Neural cell (in vitro differentiated cells): Measurements from ENCODE around the gene DLG2. TPM values are rescaled to one million over a fixed set of nuclear protein-coding genes. Genes with fewer than 3 reads are reported as not detected.

Experiments
- H2AFZ ChIP-seq: fragments of 200-600, 300-800 bp; sonication (generic), shearing (Covaris generic); 2 replicates; pipeline ENCODE4 v1.6.0; 2014; ENCODE audit warnings: low read depth, mild to moderate bottlenecking, antibody characterized with exemption, low read length, moderate library complexity
- H3F3A ChIP-seq: fragments of 200-600 bp; shearing (Covaris generic); 2 replicates; pipeline ENCODE4 v1.6.1; 2016; ENCODE audit warnings: mild to moderate bottlenecking, moderate library complexity, mixed read lengths, antibody characterized with exemption, low read length; ENCODE audit not compliant: insufficient read depth, poor library complexity, severe bottlenecking
- H3K27ac ChIP-seq: fragments of 200-600, 300-800 bp; sonication (generic), shearing (Covaris generic); 2 replicates; pipeline ENCODE4 v1.5.1; 2014; ENCODE audit warnings: mild to moderate bottlenecking, low read length, moderate library complexity
- H3K27me3 ChIP-seq: fragments of 300-800, 200-600 bp; sonication (generic), shearing (Covaris generic); 2 replicates; pipeline ENCODE4 v1.6.0; 2014; ENCODE audit warnings: mild to moderate bottlenecking, low read depth, low read length, moderate library complexity; ENCODE audit not compliant: insufficient read depth
- H3K36me3 ChIP-seq: fragments of 300-800, 200-600 bp; sonication (generic), shearing (Covaris generic); 2 replicates; pipeline ENCODE4 v1.5.1; 2014; ENCODE audit warnings: mild to moderate bottlenecking, antibody characterized with exemption, low read length, moderate library complexity; ENCODE audit not compliant: insufficient read depth
- H3K4me2 ChIP-seq: fragments of 300-800, 200-600 bp; sonication (generic), shearing (Covaris generic); 2 replicates; pipeline ENCODE4 v1.6.0; 2014; ENCODE audit warnings: mild to moderate bottlenecking, low read length
- H3K4me3 ChIP-seq: fragments of 300-800, 200-600 bp; sonication (generic), shearing (Covaris generic); 2 replicates; pipeline ENCODE4 v1.5.1; 2014; ENCODE audit warnings: mild to moderate bottlenecking, low read length, moderate library complexity
- H3K79me2 ChIP-seq: fragments of 200-600 bp; shearing (Covaris generic); replicated peaks from 2 replicates; pipeline ENCODE4 v1.6.0; 2014; ENCODE audit warnings: mild to moderate bottlenecking, low read length, moderate library complexity; ENCODE audit not compliant: insufficient read depth
- H3K9ac ChIP-seq: fragments of 300-800, 200-600 bp; sonication (generic), shearing (Covaris generic); 2 replicates; pipeline ENCODE4 v1.6.1; 2016; ENCODE audit warnings: mild to moderate bottlenecking, low read length, mixed read lengths
- H3K9me2 ChIP-seq: fragments of 200-600 bp; shearing (Covaris generic); 2 replicates; pipeline ENCODE4 v1.6.1; 2016; ENCODE audit warnings: mild to moderate bottlenecking, low read length, mixed read lengths; ENCODE audit not compliant: insufficient read depth
- H3K9me3 ChIP-seq: fragments of 200-600, 300-800 bp; sonication (generic), shearing (Covaris generic); 2 replicates; pipeline ENCODE4 v1.6.1; 2016; ENCODE audit warnings: mild to moderate bottlenecking, mixed run types, low read length, moderate library complexity, mixed read lengths
- H4K20me1 ChIP-seq: fragments of 200-600 bp; shearing (Covaris generic); 2 replicates; pipeline ENCODE4 v1.6.1; 2016; ENCODE audit warnings: mild to moderate bottlenecking, mixed run types; ENCODE audit not compliant: insufficient read depth
- CTCF ChIP-seq: fragments of 450-650 bp; IDR thresholded peaks from 2 replicates; pipeline ENCODE4 v1.5.1; 2014; ENCODE audit warnings: antibody characterized with exemption, mild to moderate bottlenecking, moderate library complexity; ENCODE audit not compliant: poor library complexity, severe bottlenecking
- EP300 ChIP-seq: fragments of 450-650 bp; conservative IDR thresholded peaks from 2 replicates; pipeline ENCODE4 v1.6.1; 2014; ENCODE audit warnings: antibody characterized with exemption, mild to moderate bottlenecking, moderate library complexity; ENCODE audit not compliant: poor library complexity, severe bottlenecking
- EZH2 ChIP-seq: fragments of 200-600, 300-800 bp; shearing (Covaris generic), sonication (generic); IDR thresholded peaks from 2 replicates; pipeline ENCODE4 v1.6.1; 2014; ENCODE audit warnings: antibody characterized with exemption, low read length, borderline replicate concordance, mild to moderate bottlenecking; ENCODE audit not compliant: insufficient read depth, poor library complexity, severe bottlenecking
- MXI1 ChIP-seq: fragments of 450-650 bp; conservative IDR thresholded peaks from 2 replicates; pipeline ENCODE4 v1.6.1; 2014; ENCODE audit warnings: antibody characterized with exemption, mild to moderate bottlenecking; ENCODE audit not compliant: poor library complexity, severe bottlenecking
- POLR2AphosphoS5 ChIP-seq: IDR thresholded peaks from 2 replicates; pipeline ENCODE4 v1.6.1; 2012
- RAD21 ChIP-seq: fragments of 450-650 bp; conservative IDR thresholded peaks from 2 replicates; pipeline ENCODE4 v1.6.1; 2014; ENCODE audit warnings: antibody characterized with exemption, mild to moderate bottlenecking, moderate library complexity
- SMC3 ChIP-seq: fragments of 450-650 bp; conservative IDR thresholded peaks from 2 replicates; pipeline ENCODE4 v1.6.1; 2014; ENCODE audit warnings: antibody characterized with exemption, mild to moderate bottlenecking, moderate library complexity; ENCODE audit not compliant: poor library complexity
- TAF1 ChIP-seq: IDR thresholded peaks from 2 replicates; pipeline ENCODE4 v1.6.1; 2012; ENCODE audit warnings: low read depth
- polyA plus RNA-seq: library from polyadenylated mRNA; depleted of rRNA; stranded (reverse); fragments of >200 nt; gene quantifications from 2 replicates; pipeline ENCODE4 v1.2.3, GENCODE V29; 2014
- TF ChIP-seq, protein P1 (sequence below): IDR thresholded peaks from 2 replicates; pipeline ENCODE4 v1.6.1; 2012; ENCODE audit warnings: borderline replicate concordance

Gene DLG2
- polyA plus RNA-seq, 1 donor from 2014 or later = 179 TPM

DNA sequence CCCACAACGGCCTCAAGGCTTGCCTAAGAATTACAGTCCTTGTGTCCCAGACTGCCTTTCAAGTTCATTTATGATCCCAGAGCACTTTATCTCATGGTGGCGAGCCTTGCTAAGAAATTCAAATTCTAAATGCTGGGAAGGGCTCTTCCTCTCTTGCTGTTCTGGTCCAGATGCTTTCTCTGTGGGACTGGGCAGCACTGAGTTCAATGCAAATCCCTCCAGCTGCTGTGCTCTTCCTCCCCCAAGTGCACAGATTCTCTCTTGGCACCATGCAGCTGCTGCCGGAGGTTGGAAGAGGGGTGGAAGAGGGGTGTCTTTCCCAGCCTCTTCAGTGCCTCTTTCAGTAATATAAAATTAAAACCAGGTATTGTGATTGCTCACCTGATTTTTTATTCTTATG, 828.0 kb downstream of the DLG2 start (continued):
- TF ChIP-seq SMC3 (no peak), EZH2 (no peak), TAF1 (no peak)

DNA sequence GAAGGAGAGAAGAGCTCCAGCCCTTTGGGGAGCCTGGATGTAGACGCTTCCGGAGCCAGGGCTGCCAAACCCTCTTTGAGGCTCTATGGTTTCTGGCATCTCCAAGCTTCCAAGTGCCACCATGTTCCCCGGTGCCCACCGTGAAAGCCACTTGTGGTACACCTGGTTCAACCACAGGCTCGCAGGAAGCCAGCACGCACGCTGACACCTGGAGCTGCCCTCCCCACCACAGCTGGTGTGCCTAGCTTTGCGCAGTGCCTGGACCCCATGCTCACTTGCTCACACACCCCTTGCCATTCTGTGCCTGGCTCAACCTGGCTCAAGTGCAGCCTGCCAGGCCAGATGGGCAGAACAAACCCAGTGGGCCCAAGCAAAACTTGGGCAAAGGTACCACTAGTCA, 831.4 kb downstream of the DLG2 start:
- Histone ChIP-seq H3K36me3 (no peaks in the 10 kb centered on the region), H3K79me2 (no peaks in the 10 kb centered on the region), H2AFZ (no peak overlapping the region), H3K27me3 (no peaks in the 10 kb centered on the region), H4K20me1 (no peaks in the 10 kb centered on the region), H3F3A (no peaks in the 10 kb centered on the region), H3K9me3 (no peaks in the 10 kb centered on the region), H3K27ac (no peak overlapping the region), H3K9me2 (no peaks in the 10 kb centered on the region), H3K9ac (no peak overlapping the region), H3K4me2 (no peak overlapping the region), H3K4me3 (no peak overlapping the region)
- TF ChIP-seq, protein P1, sequence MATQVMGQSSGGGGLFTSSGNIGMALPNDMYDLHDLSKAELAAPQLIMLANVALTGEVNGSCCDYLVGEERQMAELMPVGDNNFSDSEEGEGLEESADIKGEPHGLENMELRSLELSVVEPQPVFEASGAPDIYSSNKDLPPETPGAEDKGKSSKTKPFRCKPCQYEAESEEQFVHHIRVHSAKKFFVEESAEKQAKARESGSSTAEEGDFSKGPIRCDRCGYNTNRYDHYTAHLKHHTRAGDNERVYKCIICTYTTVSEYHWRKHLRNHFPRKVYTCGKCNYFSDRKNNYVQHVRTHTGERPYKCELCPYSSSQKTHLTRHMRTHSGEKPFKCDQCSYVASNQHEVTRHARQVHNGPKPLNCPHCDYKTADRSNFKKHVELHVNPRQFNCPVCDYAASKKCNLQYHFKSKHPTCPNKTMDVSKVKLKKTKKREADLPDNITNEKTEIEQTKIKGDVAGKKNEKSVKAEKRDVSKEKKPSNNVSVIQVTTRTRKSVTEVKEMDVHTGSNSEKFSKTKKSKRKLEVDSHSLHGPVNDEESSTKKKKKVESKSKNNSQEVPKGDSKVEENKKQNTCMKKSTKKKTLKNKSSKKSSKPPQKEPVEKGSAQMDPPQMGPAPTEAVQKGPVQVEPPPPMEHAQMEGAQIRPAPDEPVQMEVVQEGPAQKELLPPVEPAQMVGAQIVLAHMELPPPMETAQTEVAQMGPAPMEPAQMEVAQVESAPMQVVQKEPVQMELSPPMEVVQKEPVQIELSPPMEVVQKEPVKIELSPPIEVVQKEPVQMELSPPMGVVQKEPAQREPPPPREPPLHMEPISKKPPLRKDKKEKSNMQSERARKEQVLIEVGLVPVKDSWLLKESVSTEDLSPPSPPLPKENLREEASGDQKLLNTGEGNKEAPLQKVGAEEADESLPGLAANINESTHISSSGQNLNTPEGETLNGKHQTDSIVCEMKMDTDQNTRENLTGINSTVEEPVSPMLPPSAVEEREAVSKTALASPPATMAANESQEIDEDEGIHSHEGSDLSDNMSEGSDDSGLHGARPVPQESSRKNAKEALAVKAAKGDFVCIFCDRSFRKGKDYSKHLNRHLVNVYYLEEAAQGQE = no peak
- TF ChIP-seq CTCF = no peak
- no peak for TF ChIP-seq EP300
- no peak for TF ChIP-seq POLR2AphosphoS5
- no peak for TF ChIP-seq SMC3
- no peak for TF ChIP-seq TAF1
- no peak for TF ChIP-seq RAD21
- no peak for TF ChIP-seq MXI1
- no peak for TF ChIP-seq EZH2

DNA sequence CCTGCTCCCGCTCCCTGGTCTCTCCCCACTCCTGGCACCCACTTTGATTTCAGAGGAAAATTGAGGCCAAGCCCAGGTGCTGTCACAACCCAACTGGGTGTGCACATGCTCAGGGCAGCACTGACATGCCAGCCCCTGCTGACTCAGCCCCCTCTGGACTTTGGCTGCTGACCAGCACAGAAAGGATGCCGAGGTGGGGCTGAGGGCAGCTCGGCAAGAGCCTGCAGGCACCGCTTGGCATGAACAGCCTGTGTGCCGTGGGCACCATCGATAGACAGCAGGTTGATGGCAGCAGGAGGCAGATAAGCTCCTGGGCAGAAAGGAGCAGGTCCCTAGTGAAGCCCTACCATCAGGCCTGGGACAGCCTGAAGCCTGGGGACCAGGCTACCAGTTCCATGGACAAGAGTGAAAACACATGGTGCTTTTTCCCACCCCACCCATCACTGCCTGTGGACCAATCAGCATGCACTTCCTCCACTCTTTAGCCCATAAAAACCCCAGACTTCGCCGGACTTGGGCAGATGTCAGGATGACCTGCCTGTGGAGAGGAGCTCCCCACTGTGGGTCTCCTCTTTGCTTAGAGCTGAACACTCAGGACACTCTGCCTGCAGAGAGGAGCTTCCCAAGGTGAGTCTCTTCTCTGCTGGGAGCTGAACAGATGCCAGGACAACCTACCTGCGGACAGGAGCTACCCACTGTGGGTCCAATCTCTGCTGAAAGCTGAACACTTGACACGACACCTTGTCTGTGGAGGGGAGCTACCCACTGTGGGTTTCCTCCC, 832.3 kb downstream of the DLG2 start:
- H3K4me2 ChIP-seq = no peak overlapping the region
- no peak overlapping the region for H3K4me3 ChIP-seq
- H3K27me3 ChIP-seq = no peaks in the 10 kb centered on the region
- TF ChIP-seq POLR2AphosphoS5 (no peak), RAD21 (no peak), SMC3 (no peak), CTCF (no peak), MXI1 (no peak), TAF1 (no peak), EZH2 (no peak), EP300 (no peak)
- TF ChIP-seq, protein P1 = no peak
- H3K9me2 ChIP-seq = no peaks in the 10 kb centered on the region
- H3K79me2 ChIP-seq = no peaks in the 10 kb centered on the region
- no peak overlapping the region for H2AFZ ChIP-seq
- H3K9ac ChIP-seq = no peak overlapping the region
- H4K20me1 ChIP-seq = no peaks in the 10 kb centered on the region
- H3K36me3 ChIP-seq = no peaks in the 10 kb centered on the region
- no peaks in the 10 kb centered on the region for H3F3A ChIP-seq
- H3K27ac ChIP-seq = no peak overlapping the region
- no peaks in the 10 kb centered on the region for H3K9me3 ChIP-seq
